Uterus (tissue), 2 donors: ENCODE measurements around the gene GBA2.

Source experiments
- CTCF ChIP-seq, 4 experiments: fragments of 200-600 bp in 2 of 4; fragments of 450-650 bp in 2 of 4; sonication (generic) in 2 of 4; IDR thresholded peaks; one replicate each; pipeline ENCODE4 v1.5.1; 2016 to 2019; ENCODE audit warnings: antibody characterized with exemption in 4 of 4, mild to moderate bottlenecking in 2 of 4, moderate library complexity in 1 of 4
- POLR2A ChIP-seq, 2 donors: fragments of 450-650 bp; IDR thresholded peaks; one replicate each; pipeline ENCODE4 v1.6.1; 2016; ENCODE audit warnings: antibody characterized with exemption in 2 of 2, mild to moderate bottlenecking in 1 of 2, moderate library complexity in 1 of 2

GRCh38 chr9:35760651-35761050, 11.6 kb upstream of the GBA2 start:
- no peak for TF ChIP-seq CTCF (IDR thresholded peaks at IDR 0.05)
- no peak for TF ChIP-seq POLR2A (IDR thresholded peaks at IDR 0.05)
